T-helper 2 cell treated with Interferon-gamma antibody and Interleukin-4, amounts not matched to agents 5 μg/mL and 100 μg/mL, for 36 hours (primary cell): Measurements from ENCODE around the gene CHST15.

Source experiments
- DNase-seq: peaks from one replicate; pipeline ENCODE4 v3.0.0; 2021; ENCODE audit warnings: low spot score
- H3K27ac Mint-ChIP-seq: one replicate; pipeline ENCODE4 v1.8.0; 2021; ENCODE audit warnings: mild to moderate bottlenecking, mixed read lengths
- H3K27me3 Mint-ChIP-seq: one replicate; pipeline ENCODE4 v1.8.0; 2021; ENCODE audit warnings: low read depth, mixed read lengths
- H3K36me3 Mint-ChIP-seq: one replicate; pipeline ENCODE4 v1.8.0; 2021; ENCODE audit warnings: low read depth, mixed read lengths
- H3K4me1 Mint-ChIP-seq: one replicate; pipeline ENCODE4 v1.8.0; 2021; ENCODE audit warnings: low read depth, mixed read lengths
- H3K4me3 Mint-ChIP-seq: one replicate; pipeline ENCODE4 v1.8.0; 2022; ENCODE audit warnings: mild to moderate bottlenecking, moderate library complexity, mixed read lengths
- H3K9me3 Mint-ChIP-seq: one replicate; pipeline ENCODE4 v1.8.0; 2021; ENCODE audit warnings: mixed read lengths

Gene CHST15

GRCh38 chr10:124127965-124128810 is 34.8 kb upstream of the CHST15 start:
- Mint-ChIP-seq H3K36me3 (no peaks in the 10 kb centered on the region), H3K27ac (no peak overlapping the region), H3K4me3 (no peak overlapping the region), H3K9me3 (no peaks in the 10 kb centered on the region), H3K4me1 (no peaks in the 10 kb centered on the region), H3K27me3 (no peaks in the 10 kb centered on the region)
- DNase-seq: no peak

- no peaks in the 10 kb centered on the region for H3K4me1 Mint-ChIP-seq
- H3K4me3 Mint-ChIP-seq: no peak overlapping the region
- no peak overlapping the region for H3K27ac Mint-ChIP-seq
- no peaks in the 10 kb centered on the region for H3K9me3 Mint-ChIP-seq
- H3K27me3 Mint-ChIP-seq: no peaks in the 10 kb centered on the region
- no peak for DNase-seq
- no peaks in the 10 kb centered on the region for H3K36me3 Mint-ChIP-seq
Measured at GRCh38 chr10:124127563-124127962, 34.2 kb upstream of the CHST15 start.

- H3K27ac Mint-ChIP-seq: no peak overlapping the region
- DNase-seq: no peak
- no peak overlapping the region for H3K4me3 Mint-ChIP-seq
- no peaks in the 10 kb centered on the region for H3K4me1 Mint-ChIP-seq
- H3K27me3 Mint-ChIP-seq: no peaks in the 10 kb centered on the region
- no peaks in the 10 kb centered on the region for H3K9me3 Mint-ChIP-seq
- no peaks in the 10 kb centered on the region for H3K36me3 Mint-ChIP-seq
Measured at GRCh38 chr10:124126983-124127385, 33.6 kb upstream of the CHST15 start.

GRCh38 chr10:124126145-124126982 is 33.0 kb upstream of the CHST15 start:
- no peak overlapping the region for H3K4me3 Mint-ChIP-seq
- no peak for DNase-seq
- H3K36me3 Mint-ChIP-seq: no peaks in the 10 kb centered on the region
- H3K27me3 Mint-ChIP-seq: no peaks in the 10 kb centered on the region
- H3K27ac Mint-ChIP-seq: no peak overlapping the region
- H3K4me1 Mint-ChIP-seq: no peaks in the 10 kb centered on the region
- no peaks in the 10 kb centered on the region for H3K9me3 Mint-ChIP-seq

- H3K4me3 Mint-ChIP-seq: no peak overlapping the region
- no peak overlapping the region for H3K27ac Mint-ChIP-seq
- DNase-seq: no peak
- no peaks in the 10 kb centered on the region for H3K36me3 Mint-ChIP-seq
- H3K4me1 Mint-ChIP-seq: no peaks in the 10 kb centered on the region
- no peaks in the 10 kb centered on the region for H3K27me3 Mint-ChIP-seq
- no peaks in the 10 kb centered on the region for H3K9me3 Mint-ChIP-seq
Measured at GRCh38 chr10:124125305-124126116, 32.1 kb upstream of the CHST15 start.

GRCh38 chr10:124124769-124125161 is 31.4 kb upstream of the CHST15 start:
- H3K27me3 Mint-ChIP-seq: no peaks in the 10 kb centered on the region
- H3K4me3 Mint-ChIP-seq: no peak overlapping the region
- no peaks in the 10 kb centered on the region for H3K9me3 Mint-ChIP-seq
- no peaks in the 10 kb centered on the region for H3K4me1 Mint-ChIP-seq
- no peaks in the 10 kb centered on the region for H3K36me3 Mint-ChIP-seq
- DNase-seq: no peak
- H3K27ac Mint-ChIP-seq: no peak overlapping the region

GRCh38 chr10:124124123-124124768 is 30.8 kb upstream of the CHST15 start:
- no peak for DNase-seq
- no peaks in the 10 kb centered on the region for H3K36me3 Mint-ChIP-seq
- H3K4me3 Mint-ChIP-seq: no peak overlapping the region
- no peaks in the 10 kb centered on the region for H3K27me3 Mint-ChIP-seq
- no peaks in the 10 kb centered on the region for H3K4me1 Mint-ChIP-seq
- no peaks in the 10 kb centered on the region for H3K9me3 Mint-ChIP-seq
- H3K27ac Mint-ChIP-seq: no peak overlapping the region

- no peaks in the 10 kb centered on the region for H3K27me3 Mint-ChIP-seq
- no peaks in the 10 kb centered on the region for H3K36me3 Mint-ChIP-seq
- H3K4me3 Mint-ChIP-seq: no peak overlapping the region
- no peaks in the 10 kb centered on the region for H3K9me3 Mint-ChIP-seq
- DNase-seq: no peak
- H3K4me1 Mint-ChIP-seq: no peaks in the 10 kb centered on the region
- no peak overlapping the region for H3K27ac Mint-ChIP-seq
Measured at GRCh38 chr10:124123156-124123555, 29.8 kb upstream of the CHST15 start.

- Mint-ChIP-seq H3K27me3 (no peaks in the 10 kb centered on the region), H3K4me3 (no peak overlapping the region), H3K9me3 (no peaks in the 10 kb centered on the region), H3K36me3 (no peaks in the 10 kb centered on the region), H3K4me1 (no peaks in the 10 kb centered on the region), H3K27ac (no peak overlapping the region)
- DNase-seq: no peak
Measured at GRCh38 chr10:124122211-124122610, 28.8 kb upstream of the CHST15 start.

- DNase-seq: no peak
- Mint-ChIP-seq H3K27ac (no peak overlapping the region), H3K36me3 (no peaks in the 10 kb centered on the region), H3K9me3 (no peaks in the 10 kb centered on the region), H3K4me3 (no peak overlapping the region), H3K27me3 (no peaks in the 10 kb centered on the region), H3K4me1 (no peaks in the 10 kb centered on the region)
Measured at GRCh38 chr10:124120410-124121061, 27.1 kb upstream of the CHST15 start.

GRCh38 chr10:124119946-124120345 is 26.5 kb upstream of the CHST15 start:
- no peak for DNase-seq
- Mint-ChIP-seq H3K36me3 (no peaks in the 10 kb centered on the region), H3K27me3 (no peaks in the 10 kb centered on the region), H3K4me1 (no peaks in the 10 kb centered on the region), H3K27ac (no peak overlapping the region), H3K9me3 (no peaks in the 10 kb centered on the region), H3K4me3 (no peak overlapping the region)

- DNase-seq: no peak
- H3K36me3 Mint-ChIP-seq: no peaks in the 10 kb centered on the region
- H3K27ac Mint-ChIP-seq: no peak overlapping the region
- no peak overlapping the region for H3K4me3 Mint-ChIP-seq
- no peaks in the 10 kb centered on the region for H3K9me3 Mint-ChIP-seq
- no peaks in the 10 kb centered on the region for H3K4me1 Mint-ChIP-seq
- H3K27me3 Mint-ChIP-seq: no peaks in the 10 kb centered on the region
Measured at GRCh38 chr10:124119216-124119615, 25.8 kb upstream of the CHST15 start.

GRCh38 chr10:124117833-124118232 is 24.4 kb upstream of the CHST15 start:
- no peaks in the 10 kb centered on the region for H3K36me3 Mint-ChIP-seq
- H3K27me3 Mint-ChIP-seq: no peaks in the 10 kb centered on the region
- no peaks in the 10 kb centered on the region for H3K9me3 Mint-ChIP-seq
- no peak overlapping the region for H3K27ac Mint-ChIP-seq
- no peaks in the 10 kb centered on the region for H3K4me1 Mint-ChIP-seq
- DNase-seq: no peak
- no peak overlapping the region for H3K4me3 Mint-ChIP-seq
